Astrocyte (in vitro differentiated cells and primary cell): Measurements from ENCODE around the gene POC1B. TPM values are rescaled to one million over a fixed set of nuclear protein-coding genes. Genes with fewer than 3 reads are reported as not detected.
A peak's percentile ranks its signal among the peaks of the same experiment; 100 is the strongest.

ENCODE experiments used
- DNase-seq: peaks from one replicate; pipeline ENCODE4 v3.0.0-alpha.2; 2010; ENCODE audit warnings: low read depth
- FAIRE-seq: peaks from 2 replicates; lab custom pipeline; 2011; peaks lifted over from hg19 to GRCh38; lab: Jason Lieb, UNC
- H2AFZ ChIP-seq: 2 replicates; pipeline ENCODE4 v1.6.0; 2012; ENCODE audit warnings: low read depth, low read length, inconsistent platforms
- H3K27ac ChIP-seq: 2 replicates; pipeline ENCODE4 v1.5.1; 2011; ENCODE audit warnings: low read depth, low read length, inconsistent platforms
- H3K27me3 ChIP-seq: 2 replicates; pipeline ENCODE4 v1.6.0; 2011; ENCODE audit warnings: low read length, inconsistent platforms; ENCODE audit not compliant: insufficient read depth
- H3K36me3 ChIP-seq: 2 replicates; pipeline ENCODE4 v1.5.1; 2011; ENCODE audit warnings: low read length, inconsistent platforms; ENCODE audit not compliant: insufficient read depth
- H3K4me1 ChIP-seq: 2 replicates; pipeline ENCODE4 v1.5.1; 2011; ENCODE audit warnings: low read length, inconsistent platforms; ENCODE audit not compliant: insufficient read depth
- H3K4me2 ChIP-seq: 2 replicates; pipeline ENCODE4 v1.6.0; 2012; ENCODE audit warnings: low read length, inconsistent platforms
- H3K4me3 ChIP-seq: 2 replicates; pipeline ENCODE4 v1.5.1; 2011; ENCODE audit warnings: low read depth, mild to moderate bottlenecking, low read length, inconsistent platforms; ENCODE audit not compliant: insufficient read depth
- H3K79me2 ChIP-seq: 2 replicates; pipeline ENCODE4 v1.6.0; 2012; ENCODE audit warnings: mild to moderate bottlenecking, low read length, inconsistent platforms; ENCODE audit not compliant: insufficient read depth
- H3K9ac ChIP-seq: 2 replicates; pipeline ENCODE4 v1.6.0; 2012; ENCODE audit warnings: mild to moderate bottlenecking, low read length, inconsistent platforms
- H3K9me3 ChIP-seq: 2 replicates; pipeline ENCODE4 v1.5.1; 2012; ENCODE audit warnings: low read depth, mild to moderate bottlenecking, low read length, inconsistent platforms; ENCODE audit not compliant: insufficient read depth
- H4K20me1 ChIP-seq: 2 replicates; pipeline ENCODE4 v1.6.0; 2012; ENCODE audit warnings: low read length, inconsistent platforms; ENCODE audit not compliant: insufficient read depth
- H3K27ac Mint-ChIP-seq: one replicate; pipeline ENCODE4 v1.8.0; 2021; ENCODE audit warnings: mild to moderate bottlenecking, mixed read lengths; ENCODE audit not compliant: unreplicated experiment
- H3K27me3 Mint-ChIP-seq: one replicate; pipeline ENCODE4 v1.8.0; 2021; ENCODE audit warnings: low read depth, mixed read lengths; ENCODE audit not compliant: unreplicated experiment
- H3K36me3 Mint-ChIP-seq: one replicate; pipeline ENCODE4 v1.8.0; 2021; ENCODE audit warnings: low read depth, mixed read lengths; ENCODE audit not compliant: unreplicated experiment
- H3K4me1 Mint-ChIP-seq: one replicate; pipeline ENCODE4 v1.8.0; 2021; ENCODE audit warnings: low read depth, mixed read lengths; ENCODE audit not compliant: unreplicated experiment
- H3K4me3 Mint-ChIP-seq: one replicate; pipeline ENCODE4 v1.8.0; 2021; ENCODE audit warnings: mild to moderate bottlenecking, moderate library complexity, mixed read lengths; ENCODE audit not compliant: unreplicated experiment
- H3K9me3 Mint-ChIP-seq: one replicate; pipeline ENCODE4 v1.8.0; 2021; ENCODE audit warnings: mild to moderate bottlenecking, mixed read lengths; ENCODE audit not compliant: unreplicated experiment
- CTCF ChIP-seq: IDR thresholded peaks from 2 replicates; pipeline ENCODE4 v1.5.1; 2011; ENCODE audit warnings: low read depth, mild to moderate bottlenecking, inconsistent platforms, low read length, moderate library complexity; ENCODE audit not compliant: insufficient read depth
- EZH2 ChIP-seq: IDR thresholded peaks from 2 replicates; pipeline ENCODE4 v1.6.1; 2012; ENCODE audit warnings: mild to moderate bottlenecking, low read length, inconsistent platforms; ENCODE audit not compliant: insufficient read depth
- total RNA-seq: library from RNA; stranded (reverse); gene quantifications from 2 replicates; pipeline ENCODE4 v1.2.1, GENCODE V29; 2021

Gene POC1B
- total RNA-seq, 1 donor from 2014 or later: 10.6 TPM

GRCh38 chr12:89468017-89468416 is 57.8 kb downstream of the POC1B start:
- Mint-ChIP-seq H3K9me3 (no peaks in the 10 kb centered on the region), H3K27me3 (no peaks in the 10 kb centered on the region), H3K4me1 (peaks cover 20% of the 10 kb centered on the region), H3K27ac (no peak overlapping the region), H3K36me3 (no peaks in the 10 kb centered on the region), H3K4me3 (no peak overlapping the region)
- Histone ChIP-seq H3K27ac (no peak overlapping the region), H3K9me3 (no peaks in the 10 kb centered on the region), H4K20me1 (no peaks in the 10 kb centered on the region), H3K4me3 (no peak overlapping the region), H3K36me3 (no peaks in the 10 kb centered on the region), H3K9ac (no peak overlapping the region), H2AFZ (no peak overlapping the region), H3K79me2 (no peaks in the 10 kb centered on the region), H3K27me3 (no peaks in the 10 kb centered on the region), H3K4me1 (peaks cover 18% of the 10 kb centered on the region), H3K4me2 (no peak overlapping the region)
- DNase-seq (no peak), FAIRE-seq (no peak)
- TF ChIP-seq CTCF (no peak), EZH2 (no peak)

GRCh38 chr12:89464974-89465592 is 60.8 kb downstream of the POC1B start:
- Histone ChIP-seq H3K27me3 (no peaks in the 10 kb centered on the region), H3K9ac (no peak overlapping the region), H3K79me2 (no peaks in the 10 kb centered on the region), H3K27ac (no peak overlapping the region), H4K20me1 (no peaks in the 10 kb centered on the region), H3K4me2 (no peak overlapping the region), H3K4me1 (peaks cover 16% of the 10 kb centered on the region), H2AFZ (no peak overlapping the region), H3K4me3 (no peak overlapping the region), H3K9me3 (no peaks in the 10 kb centered on the region), H3K36me3 (no peaks in the 10 kb centered on the region)
- Mint-ChIP-seq H3K4me3 (peak overlapping the region; percentile 15), H3K9me3 (no peaks in the 10 kb centered on the region), H3K27ac (no peak overlapping the region), H3K36me3 (no peaks in the 10 kb centered on the region), H3K4me1 (peaks cover 20% of the 10 kb centered on the region), H3K27me3 (no peaks in the 10 kb centered on the region)
- FAIRE-seq (no peak), DNase-seq (peak; percentile 61)
- no peak for TF ChIP-seq EZH2
- TF ChIP-seq CTCF: no peak
